Transverse colon (tissue), 4 donors: ENCODE data around the gene PCSK5. TPM values are rescaled to one million over a fixed set of nuclear protein-coding genes. Genes with fewer than 3 reads are reported as not detected.
"Not testable (repeated sequence)": the region's sequence is repeated elsewhere in the genome, so short reads cannot be mapped to it uniquely, and the experiment has no call there.

Experiments used
- DNase-seq: peaks from one replicate; pipeline ENCODE4 v3.0.0-alpha.2; 2019
- H3K27ac ChIP-seq, 4 donors: fragments of 200-600 bp; sonication (generic); 2 replicates each; pipeline ENCODE4 v1.5.1; 2016 to 2018; ENCODE audit warnings: inconsistent platforms in 4 of 4
- H3K27me3 ChIP-seq: fragments of 200-600 bp; sonication (generic); 2 replicates; pipeline ENCODE4 v1.5.1; 2017; ENCODE audit warnings: inconsistent platforms
- H3K36me3 ChIP-seq, 4 donors: fragments of 200-600 bp; sonication (generic); 2 replicates each; pipeline ENCODE4 v1.5.1; 2017 to 2019; ENCODE audit warnings: inconsistent platforms in 4 of 4
- H3K4me1 ChIP-seq, 4 donors: fragments of 200-600 bp; sonication (generic); 2 replicates each; pipeline ENCODE4 v1.5.1; 2017 to 2020; ENCODE audit warnings: inconsistent platforms in 4 of 4
- H3K4me3 ChIP-seq, 4 donors: fragments of 200-600 bp; sonication (generic); 1 replicate in 1 of 4; 2 replicates in 3 of 4; pipeline versions ENCODE4 v1.5.1 to v1.6.1; 2017 to 2019; ENCODE audit warnings: inconsistent platforms in 4 of 4
- H3K9me3 ChIP-seq, 2 donors: fragments of 200-600 bp; sonication (generic); 2 replicates each; pipeline ENCODE4 v1.5.1; 2017 to 2019; ENCODE audit warnings: inconsistent platforms in 2 of 2
- CTCF ChIP-seq, 5 experiments: fragments of 200-600 bp in 3 of 5; fragments of 450-650 bp in 2 of 5; sonication (generic) in 3 of 5; IDR thresholded peaks; 1 replicate in 2 of 5; 2 replicates in 3 of 5; pipeline ENCODE4 v1.5.1; 2016 to 2017; ENCODE audit warnings: antibody characterized with exemption in 5 of 5, inconsistent platforms in 3 of 5, mild to moderate bottlenecking in 2 of 5, moderate library complexity in 1 of 5
- EP300 ChIP-seq: sonication (generic); formaldehyde crosslinking; IDR thresholded peaks from one replicate; pipeline ENCODE4 v1.6.1; 2017; ENCODE audit warnings: antibody characterized with exemption, low read depth
- POLR2A ChIP-seq: fragments of 450-650 bp; IDR thresholded peaks from one replicate; pipeline ENCODE4 v1.6.1; 2016; ENCODE audit warnings: antibody characterized with exemption, mild to moderate bottlenecking, moderate library complexity
- POLR2AphosphoS5 ChIP-seq, 3 donors: sonication (generic); formaldehyde crosslinking; IDR thresholded peaks; one replicate each; pipeline ENCODE4 v1.6.1; 2016; ENCODE audit warnings: antibody characterized with exemption in 3 of 3
- WGBS, 2 donors: methylation state at CpG; one replicate each; pipeline ENCODE4 v1.1.5; 2018; ENCODE audit warnings: low coverage in 1 of 2; 5-methylcytosine and 5-hydroxymethylcytosine counted together
- in situ Hi-C, 4 donors: fragments of 200-750 bp; cut with MboI; loops; one replicate each; pipeline versions ENCODE4 v1.15.0 to v1.15.1; 2017; ENCODE audit warnings: low sequenced_read_pairs in 3 of 4, low pct_ligation_motif_present in 1 of 4, low pct_unique_long_range_greater_than_20kb in 1 of 4
- intact Hi-C: fragments of 100-400 bp; cut with DNase I; formaldehyde crosslinking; loops from one replicate; pipeline ENCODE4 v1.15.1; 2023; ENCODE audit warnings: low total_unique reads
- total RNA-seq, 4 donors: library from RNA; depleted of rRNA; stranded (reverse); fragments of >200 nt; gene quantifications; one replicate each; pipeline ENCODE4 v1.1.0, GENCODE V29; 2016

PCSK5 gene
- total RNA-seq, 4 donors from 2014 or later = 110 to 248 (median 127) TPM

- DNase-seq = no peak
- H3K4me3 ChIP-seq = no peak overlapping the region
- in situ Hi-C loops (loop anchor here in 3 of 4 donors (25.0 kb wide), 2 partner anchors 410 to 1035 kb away; partner anchors contain the start of gene PCSK5 (in 2 of the 3)), intact Hi-C loops (no loop called here)
- H3K9me3 ChIP-seq = no peaks in the 10 kb centered on the region
- peaks cover 0 to 9% (median 5%) of the 10 kb centered on the region in 4 donors for H3K4me1 ChIP-seq
- H3K27ac ChIP-seq = peak overlapping the region; percentile 39 to 61 (median 52)
- H3K36me3 ChIP-seq = peaks cover 0 to 5% (median 0%) of the 10 kb centered on the region in 4 donors
- 65 to 80% methylated on average over 5 to 14 of the region's 14 CpGs for WGBS, 2 donors
- no peaks in the 10 kb centered on the region for H3K27me3 ChIP-seq
- TF ChIP-seq POLR2AphosphoS5 (IDR thresholded peaks at IDR 0.05) = no peak
- no peak for TF ChIP-seq POLR2A
- TF ChIP-seq EP300 = no peak
- TF ChIP-seq CTCF (IDR thresholded peaks at IDR 0.05) = no peak
These were observed 407.3 kb downstream of the PCSK5 start for GRCh38 chr9:76297721-76298239.

GRCh38 chr9:76298521-76299144 lies 408.2 kb downstream of the PCSK5 start:
- TF ChIP-seq CTCF (IDR thresholded peaks at IDR 0.05) (no peak), POLR2AphosphoS5 (IDR thresholded peaks at IDR 0.05) (no peak), POLR2A (no peak), EP300 (no peak)
- in situ Hi-C loops (loop anchor here in 3 of 4 donors (25.0 kb wide), 2 partner anchors 411 to 1036 kb away; partner anchors contain the start of gene PCSK5 (in 2 of the 3)), intact Hi-C loops (no loop called here)
- peak overlapping the region in 3 of 4 donors; percentile 44 to 61 (median 59) for H3K27ac ChIP-seq
- H3K9me3 ChIP-seq = no peaks in the 10 kb centered on the region
- peaks cover under 1% of the 10 kb centered on the region for H3K27me3 ChIP-seq
- no peak overlapping the region for H3K4me3 ChIP-seq
- DNase-seq = no peak
- peaks cover 0 to 15% (median 5%) of the 10 kb centered on the region in 4 donors for H3K4me1 ChIP-seq
- 37 to 53% methylated on average over 3 of the region's 3 CpGs for WGBS, 2 donors
- peaks cover 0 to 5% (median 0%) of the 10 kb centered on the region in 4 donors for H3K36me3 ChIP-seq

- Histone ChIP-seq H3K4me3 (no peak overlapping the region), H3K27me3 (peaks cover 4% of the 10 kb centered on the region), H3K36me3 (no peaks in the 10 kb centered on the region), H3K27ac (peak overlapping the region in 1 of 4 donors; percentile 19), H3K9me3 (no peaks in the 10 kb centered on the region), H3K4me1 (peaks cover 0 to 19% (median 5%) of the 10 kb centered on the region in 4 donors)
- TF ChIP-seq POLR2A (no peak), EP300 (no peak), CTCF (IDR thresholded peaks at IDR 0.05) (no peak), POLR2AphosphoS5 (IDR thresholded peaks at IDR 0.05) (no peak)
- in situ Hi-C loops = loop anchor here in 2 of 4 donors (10.0 to 25.0 kb wide), 2 partner anchors 415 to 438 kb away; partner anchors contain the start of gene PCSK5 (in 1 of the 2)
- no peak for DNase-seq
- 63 to 73% methylated on average over 3 of the region's 3 CpGs for WGBS, 2 donors
- intact Hi-C loops = loop anchor here (10.0 kb wide), 1 partner anchor 1038 kb away; no protein-coding TSS in a partner anchor
These were observed 412.1 kb downstream of the PCSK5 start for GRCh38 chr9:76302543-76302942.

- TF ChIP-seq EP300 (no peak), CTCF (IDR thresholded peaks at IDR 0.05) (peak; percentile 71 to 83 (median 78)), POLR2A (no peak), POLR2AphosphoS5 (IDR thresholded peaks at IDR 0.05) (no peak)
- in situ Hi-C loops = loop anchor here in 2 of 4 donors (10.0 to 25.0 kb wide), 2 partner anchors 416 to 438 kb away; partner anchors contain the start of gene PCSK5 (in 1 of the 2)
- intact Hi-C loops = loop anchor here (10.0 kb wide), 1 partner anchor 1038 kb away; no protein-coding TSS in a partner anchor
- H3K27ac ChIP-seq = no peak overlapping the region
- WGBS, 2 donors = 7 to 20% methylated on average over 3 of the region's 3 CpGs
- H3K4me3 ChIP-seq = no peak overlapping the region
- no peaks in the 10 kb centered on the region for H3K9me3 ChIP-seq
- peaks cover 0 to 19% (median 5%) of the 10 kb centered on the region in 4 donors for H3K4me1 ChIP-seq
- DNase-seq = no peak
- H3K36me3 ChIP-seq = no peaks in the 10 kb centered on the region
- H3K27me3 ChIP-seq = peaks cover 4% of the 10 kb centered on the region
These were observed 412.6 kb downstream of the PCSK5 start for GRCh38 chr9:76302947-76303550.

GRCh38 chr9:76307047-76307446 lies 416.6 kb downstream of the PCSK5 start:
- not testable (repeated sequence) for H3K27ac ChIP-seq, H3K4me3 ChIP-seq, H3K9me3 ChIP-seq, DNase-seq, H3K27me3 ChIP-seq, H3K36me3 ChIP-seq
- in situ Hi-C loops = loop anchor here in 2 of 4 donors (10.0 to 25.0 kb wide), 2 partner anchors 420 to 442 kb away; partner anchors contain the start of gene PCSK5 (in 1 of the 2)
- WGBS, 2 donors = 58 to 69% methylated on average over 3 to 7 of the region's 7 CpGs
- intact Hi-C loops = loop anchor here (10.0 kb wide), 1 partner anchor 1042 kb away; no protein-coding TSS in a partner anchor
- H3K4me1 ChIP-seq = peaks cover 0 to 22% (median 5%) of the 10 kb centered on the region in 4 donors
